Activated CD8-positive, alpha-beta memory T cell treated with anti-CD3 and anti-CD28 coated beads, Interleukin-2, amount 10 ng/mL, durations not matched to agents 7 days and 5 days (primary cell): Measurements from ENCODE around the gene ABCC9. TPM values are rescaled to one million over a fixed set of nuclear protein-coding genes. Genes with fewer than 3 reads are reported as not detected.
A peak's percentile ranks its signal among the peaks of the same experiment; 100 is the strongest.
"Not testable (repeated sequence)": the region's sequence is repeated elsewhere in the genome, so short reads cannot be mapped to it uniquely, and the experiment has no call there.

ENCODE experiments used
- ATAC-seq: fragments of 150-1000 bp; cut with Tn5 transposase; one replicate; pipeline ENCODE4 v1.10.0; 2021; ENCODE audit warnings: moderate library complexity
- CTCF ChIA-PET: fragments of 350-600 bp; sonication (Branson Sonifier 250); formaldehyde crosslinking; loops from one replicate; lab custom pipeline; 2021; ENCODE audit warnings: antibody characterized with exemption; lab: Charles Lee
- DNase-seq: peaks from one replicate; pipeline ENCODE4 v3.0.0-alpha.2; 2020
- H3K27ac Mint-ChIP-seq: one replicate; pipeline ENCODE4 v1.8.0; 2021; ENCODE audit warnings: mild to moderate bottlenecking, mixed read lengths
- H3K27me3 Mint-ChIP-seq: one replicate; pipeline ENCODE4 v1.8.0; 2021; ENCODE audit warnings: mixed read lengths
- H3K36me3 Mint-ChIP-seq: one replicate; pipeline ENCODE4 v1.8.0; 2021; ENCODE audit warnings: mild to moderate bottlenecking, mixed read lengths
- H3K4me1 Mint-ChIP-seq: one replicate; pipeline ENCODE4 v1.8.0; 2021; ENCODE audit warnings: mixed read lengths
- H3K4me3 Mint-ChIP-seq: one replicate; pipeline ENCODE4 v1.8.0; 2021; ENCODE audit warnings: mild to moderate bottlenecking, moderate library complexity, mixed read lengths
- H3K9me3 Mint-ChIP-seq: one replicate; pipeline ENCODE4 v1.8.0; 2022; ENCODE audit warnings: low read depth, mixed read lengths
- total RNA-seq, 2 experiments: library from RNA; stranded (reverse); gene quantifications; one replicate each; pipeline ENCODE4 v1.2.3, GENCODE V29; 2021

The ABCC9 gene
- total RNA-seq, 2 experiments from 2014 or later, result 0.07 TPM; not detected in 1

- Mint-ChIP-seq H3K27ac (no peak overlapping the region), H3K36me3 (no peaks in the 10 kb centered on the region), H3K27me3 (peaks cover 9% of the 10 kb centered on the region), H3K4me3 (no peak overlapping the region), H3K9me3 (no peaks in the 10 kb centered on the region), H3K4me1 (no peaks in the 10 kb centered on the region)
- CTCF ChIA-PET, result no interaction called here
- DNase-seq (no peak), ATAC-seq (no peak)
These were observed 21.0 kb upstream of the ABCC9 start for GRCh38 chr12:21962236-21962635.

GRCh38 chr12:21950649-21951048 lies 9.4 kb upstream of the ABCC9 start:
- no peak overlapping the region for H3K4me3 Mint-ChIP-seq
- H3K27ac Mint-ChIP-seq, result no peak overlapping the region
- no peak for ATAC-seq
- CTCF ChIA-PET, result no interaction called here
- peaks cover 4% of the 10 kb centered on the region for H3K9me3 Mint-ChIP-seq
- no peaks in the 10 kb centered on the region for H3K4me1 Mint-ChIP-seq
- H3K36me3 Mint-ChIP-seq, result no peaks in the 10 kb centered on the region
- H3K27me3 Mint-ChIP-seq, result no peaks in the 10 kb centered on the region
- DNase-seq, result no peak

GRCh38 chr12:21949036-21949435 lies 7.8 kb upstream of the ABCC9 start:
- Mint-ChIP-seq H3K9me3 (peaks cover 4% of the 10 kb centered on the region), H3K36me3 (no peaks in the 10 kb centered on the region), H3K4me1 (no peaks in the 10 kb centered on the region), H3K27me3 (peaks cover 2% of the 10 kb centered on the region), H3K27ac (no peak overlapping the region), H3K4me3 (no peak overlapping the region)
- CTCF ChIA-PET, result no interaction called here
- ATAC-seq (no peak), DNase-seq (no peak)

GRCh38 chr12:21946983-21947382 lies 5.8 kb upstream of the ABCC9 start:
- peaks cover 4% of the 10 kb centered on the region for H3K9me3 Mint-ChIP-seq
- CTCF ChIA-PET, result no interaction called here

GRCh38 chr12:21945002-21945401 lies 3.8 kb upstream of the ABCC9 start:
- H3K36me3 Mint-ChIP-seq, result no peaks in the 10 kb centered on the region
- DNase-seq (no peak), ATAC-seq (no peak)
- H3K9me3 Mint-ChIP-seq, result peaks cover 3% of the 10 kb centered on the region
- H3K27ac Mint-ChIP-seq, result no peak overlapping the region
- H3K4me3 Mint-ChIP-seq, result no peak overlapping the region
- CTCF ChIA-PET, result no interaction called here
- H3K4me1 Mint-ChIP-seq, result peaks cover 15% of the 10 kb centered on the region
- peaks cover 34% of the 10 kb centered on the region for H3K27me3 Mint-ChIP-seq

More at GRCh38 chr12:21946983-21947382, 5.8 kb upstream of the ABCC9 start:
- Mint-ChIP-seq H3K36me3 (no peaks in the 10 kb centered on the region), H3K4me1 (peaks cover under 1% of the 10 kb centered on the region), H3K4me3 (no peak overlapping the region), H3K27me3 (peaks cover 14% of the 10 kb centered on the region), H3K27ac (no peak overlapping the region)
- DNase-seq, result no peak
- no peak for ATAC-seq

- CTCF ChIA-PET, result no interaction called here
- DNase-seq, result no peak
- H3K4me3 Mint-ChIP-seq, result no peak overlapping the region
- H3K9me3 Mint-ChIP-seq, result peaks cover 3% of the 10 kb centered on the region
- H3K27me3 Mint-ChIP-seq, result peaks cover 55% of the 10 kb centered on the region
- H3K27ac Mint-ChIP-seq, result no peak overlapping the region
- ATAC-seq, result no peak
- H3K4me1 Mint-ChIP-seq, result peaks cover 17% of the 10 kb centered on the region
- no peaks in the 10 kb centered on the region for H3K36me3 Mint-ChIP-seq
These were observed 1.1 kb upstream of the ABCC9 start for GRCh38 chr12:21942377-21942703.

GRCh38 chr12:21941506-21942376 lies 515 bp upstream of the ABCC9 start:
- H3K36me3 Mint-ChIP-seq, result no peaks in the 10 kb centered on the region
- peaks cover 59% of the 10 kb centered on the region for H3K27me3 Mint-ChIP-seq
- ATAC-seq, result peak; percentile 27

GRCh38 chr12:21939435-21939834 lies 1.8 kb downstream of the ABCC9 start:
- Mint-ChIP-seq H3K36me3 (no peaks in the 10 kb centered on the region), H3K9me3 (no peaks in the 10 kb centered on the region), H3K27me3 (peaks cover 71% of the 10 kb centered on the region), H3K4me1 (peaks cover 17% of the 10 kb centered on the region), H3K27ac (no peak overlapping the region), H3K4me3 (no peak overlapping the region)
- no peak for ATAC-seq
- DNase-seq, result no peak
- CTCF ChIA-PET, result no interaction called here

More at GRCh38 chr12:21941506-21942376, 515 bp upstream of the ABCC9 start:
- Mint-ChIP-seq H3K9me3 (peaks cover 2% of the 10 kb centered on the region), H3K4me1 (peaks cover 17% of the 10 kb centered on the region), H3K27ac (no peak overlapping the region), H3K4me3 (peak overlapping the region; percentile 48)
- CTCF ChIA-PET, result no interaction called here
- DNase-seq, result no peak

- no peak for ATAC-seq
- H3K36me3 Mint-ChIP-seq, result no peaks in the 10 kb centered on the region
These were observed 2.3 kb downstream of the ABCC9 start for GRCh38 chr12:21938879-21939278.

GRCh38 chr12:21934173-21934572 lies 7.1 kb downstream of the ABCC9 start:
- DNase-seq (no peak), ATAC-seq (no peak)
- no peaks in the 10 kb centered on the region for H3K9me3 Mint-ChIP-seq
- no peak overlapping the region for H3K27ac Mint-ChIP-seq
- H3K4me3 Mint-ChIP-seq, result no peak overlapping the region
- peaks cover 36% of the 10 kb centered on the region for H3K27me3 Mint-ChIP-seq
- H3K36me3 Mint-ChIP-seq, result no peaks in the 10 kb centered on the region
- CTCF ChIA-PET, result no interaction called here
- H3K4me1 Mint-ChIP-seq, result no peaks in the 10 kb centered on the region

More at GRCh38 chr12:21938879-21939278, 2.3 kb downstream of the ABCC9 start:
- no peak overlapping the region for H3K4me3 Mint-ChIP-seq
- H3K27me3 Mint-ChIP-seq, result peaks cover 68% of the 10 kb centered on the region
- no peaks in the 10 kb centered on the region for H3K9me3 Mint-ChIP-seq
- DNase-seq, result no peak
- H3K4me1 Mint-ChIP-seq, result peaks cover 17% of the 10 kb centered on the region
- CTCF ChIA-PET, result no interaction called here
- H3K27ac Mint-ChIP-seq, result no peak overlapping the region

- Mint-ChIP-seq H3K36me3 (no peaks in the 10 kb centered on the region), H3K4me3 (no peak overlapping the region), H3K9me3 (no peaks in the 10 kb centered on the region), H3K27ac (no peak overlapping the region), H3K4me1 (no peaks in the 10 kb centered on the region), H3K27me3 (peaks cover 31% of the 10 kb centered on the region)
- no peak for DNase-seq
- ATAC-seq, result no peak
- CTCF ChIA-PET, result interaction anchor here (0.6 kb wide), 1 partner anchor 56 kb away, joined by 3 read pairs; no protein-coding TSS in a partner anchor
These were observed 7.6 kb downstream of the ABCC9 start for GRCh38 chr12:21933656-21934055.

GRCh38 chr12:21929972-21930371 lies 11.3 kb downstream of the ABCC9 start:
- H3K27ac Mint-ChIP-seq, H3K36me3 Mint-ChIP-seq, CTCF ChIA-PET, H3K27me3 Mint-ChIP-seq, H3K9me3 Mint-ChIP-seq, ATAC-seq, H3K4me3 Mint-ChIP-seq, H3K4me1 Mint-ChIP-seq, DNase-seq: not testable (repeated sequence)

- ATAC-seq (no peak), DNase-seq (no peak)
- H3K4me1 Mint-ChIP-seq, result no peaks in the 10 kb centered on the region
- H3K36me3 Mint-ChIP-seq, result no peaks in the 10 kb centered on the region
- no peaks in the 10 kb centered on the region for H3K9me3 Mint-ChIP-seq
- CTCF ChIA-PET, result no interaction called here
- no peak overlapping the region for H3K4me3 Mint-ChIP-seq
- H3K27ac Mint-ChIP-seq, result no peak overlapping the region
- H3K27me3 Mint-ChIP-seq, result no peaks in the 10 kb centered on the region
These were observed 15.8 kb downstream of the ABCC9 start for GRCh38 chr12:21925296-21925913.

- CTCF ChIA-PET, result no interaction called here
- Mint-ChIP-seq H3K27me3 (peaks cover 6% of the 10 kb centered on the region), H3K9me3 (no peaks in the 10 kb centered on the region), H3K4me1 (no peaks in the 10 kb centered on the region), H3K4me3 (no peak overlapping the region), H3K36me3 (no peaks in the 10 kb centered on the region), H3K27ac (no peak overlapping the region)
- DNase-seq, result no peak
- no peak for ATAC-seq
These were observed 19.8 kb downstream of the ABCC9 start for GRCh38 chr12:21921436-21921835.
